GM19240 (cell line): ENCODE measurements around the gene ZNF619.
"Not testable (repeated sequence)": the region's sequence is repeated elsewhere in the genome, so short reads cannot be mapped to it uniquely, and the experiment has no call there.

Source experiments
- DNase-seq: peaks from one replicate; pipeline ENCODE4 v3.0.0; 2011; ENCODE audit warnings: low spot score; ENCODE audit not compliant: insufficient read length

ZNF619 gene

DNA sequence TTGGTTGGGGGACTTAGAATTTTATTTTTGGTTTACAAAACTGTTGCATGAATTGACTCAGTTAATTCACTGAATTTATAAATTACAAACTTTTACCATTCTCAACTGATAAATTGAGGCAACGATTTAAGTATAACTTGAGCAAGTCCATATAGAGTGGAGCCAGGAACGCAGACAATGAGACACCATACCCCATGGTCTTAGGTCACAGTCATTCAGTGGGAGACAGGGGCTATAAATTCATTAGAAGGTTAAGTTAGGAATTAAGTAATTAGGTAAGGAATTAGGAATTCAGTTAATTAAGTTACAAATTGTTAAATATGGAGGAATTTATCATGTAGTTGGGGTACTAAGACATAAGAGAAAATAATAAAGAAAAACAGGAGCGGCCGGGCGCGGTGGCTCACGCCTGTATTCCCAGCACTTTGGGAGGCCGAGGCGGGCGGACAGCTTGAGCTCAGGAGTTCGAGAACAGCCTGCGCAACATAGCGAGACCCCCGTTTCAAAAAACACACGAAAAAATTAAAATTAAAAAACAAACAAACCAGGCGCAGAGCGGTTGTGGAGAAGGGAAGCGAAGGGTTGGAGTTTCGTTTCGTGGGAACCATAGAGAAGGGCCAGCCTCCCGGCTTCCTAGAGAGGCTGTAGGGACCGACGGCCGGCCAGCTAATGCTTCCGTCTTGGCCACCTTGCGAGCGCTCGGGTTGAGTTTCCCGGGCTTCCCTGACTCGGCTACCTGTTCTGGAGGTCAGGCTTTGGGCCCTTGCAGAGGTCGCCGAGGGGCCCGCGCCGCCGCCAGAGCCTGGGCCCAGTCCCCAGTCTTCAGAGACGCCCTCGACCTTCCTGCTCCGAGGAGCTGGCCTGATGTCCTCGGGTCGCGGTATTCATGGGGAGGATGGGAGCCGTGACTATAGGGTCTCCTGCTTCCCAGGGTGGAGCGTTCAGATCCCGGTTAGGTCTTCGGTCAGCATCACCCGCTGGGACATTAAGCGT is at the start of gene ZNF619:
ZNF619 (plus strand) TSS at position 645 of the 993 bp plus-strand sequence. CDS start 858 bp downstream, outside the sequence.
- peak; percentile 63 for DNase-seq

- no peak for DNase-seq
Measured at GRCh38 chr3:40432793-40433192, 44.1 kb upstream of the ZNF619 start.

- DNase-seq: no peak
Measured at GRCh38 chr3:40437889-40438288, 39.0 kb upstream of the ZNF619 start.

GRCh38 chr3:40445062-40445461 is 31.9 kb upstream of the ZNF619 start:
- DNase-seq: no peak

GRCh38 chr3:40445880-40446279 is 31.0 kb upstream of the ZNF619 start:
- DNase-seq: no peak

GRCh38 chr3:40450438-40450837 is 26.5 kb upstream of the ZNF619 start:
- DNase-seq: no peak

GRCh38 chr3:40451551-40451950 is 25.4 kb upstream of the ZNF619 start:
- no peak for DNase-seq

GRCh38 chr3:40452057-40452456 is 24.9 kb upstream of the ZNF619 start:
- DNase-seq: no peak

DNA sequence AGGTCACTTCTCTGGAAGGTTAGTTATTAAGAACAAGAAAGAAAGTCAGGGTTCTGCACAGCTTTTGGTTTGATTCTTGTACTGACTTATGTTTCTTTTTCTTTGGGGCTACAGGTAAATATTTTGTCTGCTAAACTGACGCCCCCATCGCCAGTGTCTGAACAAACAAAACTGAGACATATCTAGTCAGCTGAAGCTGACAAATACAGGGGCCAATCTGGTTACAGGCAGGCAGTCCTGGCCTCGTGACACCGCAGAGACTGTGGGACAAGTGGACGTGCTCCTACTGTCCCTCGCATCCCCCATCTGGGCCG is 24.4 kb upstream of the ZNF619 start:
- DNase-seq: no peak

GRCh38 chr3:40452876-40453730 is 23.8 kb upstream of the ZNF619 start:
- DNase-seq: peak; percentile 95

DNA sequence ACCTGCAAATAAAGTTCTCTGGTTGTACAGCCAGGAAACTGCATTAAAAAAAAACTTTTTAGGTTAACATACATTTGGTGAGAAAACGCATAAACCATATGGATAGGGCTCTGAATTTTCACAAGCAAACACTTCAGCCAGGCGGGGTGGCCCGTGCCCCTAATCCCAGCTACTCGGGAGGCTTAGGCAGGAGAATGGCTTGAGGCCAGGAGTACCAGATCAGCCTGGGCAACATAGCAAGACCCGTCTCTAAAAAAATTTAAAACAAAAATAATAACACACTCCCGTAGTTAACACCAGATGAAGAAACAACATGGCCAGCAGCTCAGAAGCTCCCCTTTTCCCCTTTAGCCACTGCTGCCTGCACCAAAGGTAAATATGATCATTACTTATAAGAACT is 23.0 kb upstream of the ZNF619 start:
- no peak for DNase-seq

- no peak for DNase-seq
Measured at GRCh38 chr3:40455328-40455727, 21.6 kb upstream of the ZNF619 start.

- no peak for DNase-seq
Measured at GRCh38 chr3:40456279-40456939, 20.5 kb upstream of the ZNF619 start.

DNA sequence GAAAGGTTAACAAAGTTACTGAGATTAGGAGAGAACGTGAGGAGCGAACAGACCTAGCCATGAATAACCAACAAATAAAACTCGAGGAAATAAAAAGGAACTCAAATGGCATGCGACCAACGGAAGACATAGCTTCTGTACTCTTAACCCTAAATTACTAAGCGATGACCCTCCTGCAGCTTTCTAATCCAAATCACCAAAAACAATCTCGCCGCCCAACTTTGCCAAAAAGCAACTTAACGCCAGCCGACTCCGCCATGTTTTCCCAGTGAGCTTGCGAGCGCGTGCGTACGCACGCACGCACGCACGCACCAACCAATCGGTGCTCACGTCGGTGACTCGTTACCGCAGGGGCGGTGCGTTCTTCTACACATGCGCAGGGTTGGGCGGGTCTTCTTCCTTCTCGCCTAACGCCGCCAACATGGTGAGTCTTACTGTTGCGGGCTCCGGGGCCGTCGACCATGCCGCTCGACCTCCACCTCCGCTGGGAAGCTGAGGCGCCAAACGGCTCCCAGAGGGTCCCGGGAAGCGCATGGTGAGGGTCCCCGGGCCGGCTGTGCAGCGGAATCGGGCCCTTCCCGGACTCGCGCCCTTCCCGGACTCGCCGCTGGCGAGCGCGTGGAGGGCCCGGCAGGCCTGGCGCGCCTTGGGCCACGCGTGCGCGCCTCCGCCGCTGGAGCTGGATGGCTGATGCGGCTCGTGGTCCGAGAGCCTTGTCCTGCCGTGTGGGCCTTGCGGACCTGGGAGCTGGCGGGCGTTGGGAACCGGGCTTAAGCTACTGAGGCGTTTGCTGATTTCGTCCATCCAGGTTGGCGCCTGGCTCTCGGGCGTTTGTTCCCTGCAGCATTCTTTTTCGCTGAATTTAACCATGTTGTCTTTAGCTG is 19.7 kb upstream of the ZNF619 start, which contains the start of gene RPL14:
RPL14 (plus strand) TSS at position 400 of the 884 bp plus-strand sequence; CDS start at position 533, 133 bp downstream.
- peak; percentile 33 for DNase-seq

DNA sequence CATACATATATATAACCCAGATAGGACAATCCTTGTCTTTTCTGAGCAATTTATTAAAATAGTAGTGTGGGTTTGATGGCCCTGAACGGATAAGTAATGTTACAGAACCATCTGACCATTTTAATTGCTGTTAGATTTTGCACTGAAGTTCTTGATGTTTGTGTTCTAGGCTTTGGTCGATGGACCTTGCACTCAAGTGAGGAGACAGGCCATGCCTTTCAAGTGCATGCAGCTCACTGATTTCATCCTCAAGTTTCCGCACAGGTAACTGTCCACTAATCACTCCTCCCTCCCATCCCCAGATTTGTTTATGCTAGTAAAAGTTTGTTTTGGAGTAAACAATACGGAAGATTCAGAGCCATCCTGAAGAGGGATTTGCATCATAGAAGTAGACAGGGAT is 18.4 kb upstream of the ZNF619 start:
- DNase-seq: no peak

- DNase-seq: not testable (repeated sequence)
Measured at GRCh38 chr3:40460481-40460880, 16.4 kb upstream of the ZNF619 start.

GRCh38 chr3:40461161-40461560 is 15.8 kb upstream of the ZNF619 start:
- DNase-seq: no peak

DNA sequence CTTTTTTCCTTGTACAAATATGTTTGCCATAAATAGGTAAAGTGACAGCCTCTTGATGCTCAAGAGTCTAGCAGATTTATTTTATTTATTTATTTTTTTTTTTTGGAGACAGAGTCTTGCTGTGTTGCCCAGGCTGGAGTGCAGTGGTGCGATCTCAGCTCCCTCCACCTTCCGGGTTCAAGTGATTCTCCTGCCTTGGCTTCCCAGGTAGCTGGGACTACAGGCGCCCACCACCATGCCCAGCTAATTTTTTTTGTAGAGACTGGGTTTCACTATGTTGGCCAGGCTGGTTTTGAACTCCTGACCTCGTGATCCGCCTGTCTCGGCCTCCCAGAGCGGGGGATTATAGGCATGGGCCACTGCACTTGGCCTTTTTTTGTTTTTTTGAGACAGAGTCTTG is 14.1 kb upstream of the ZNF619 start:
- not testable (repeated sequence) for DNase-seq

- no peak for DNase-seq
Measured at GRCh38 chr3:40463579-40463978, 13.3 kb upstream of the ZNF619 start.

- DNase-seq: no peak
Measured at GRCh38 chr3:40464339-40465110, 12.4 kb upstream of the ZNF619 start.
